Fibroblast of lung (primary cell): Measurements from ENCODE around the gene POLR1H. TPM values are rescaled to one million over a fixed set of nuclear protein-coding genes. Genes with fewer than 3 reads are reported as not detected.

ENCODE experiments used
- DNase-seq, 2 donors: peaks; one replicate each; pipeline versions ENCODE4 v3.0.0 to v3.0.0-alpha.2; 2010; ENCODE audit warnings: low read depth in 2 of 2
- H2AFZ ChIP-seq: 2 replicates; pipeline ENCODE4 v1.5.1; 2012; ENCODE audit warnings: low read length, control low read depth, inconsistent platforms
- H3K27ac ChIP-seq: 2 replicates; pipeline ENCODE4 v1.5.1; 2011; ENCODE audit warnings: low read length, control low read depth; ENCODE audit not compliant: insufficient read depth
- H3K27me3 ChIP-seq: 2 replicates; pipeline ENCODE4 v1.5.1; 2011; ENCODE audit warnings: mild to moderate bottlenecking, low read length; ENCODE audit not compliant: control insufficient read depth, insufficient read depth
- H3K36me3 ChIP-seq: 2 replicates; pipeline ENCODE4 v1.5.1; 2011; ENCODE audit warnings: low read length; ENCODE audit not compliant: control insufficient read depth, insufficient read depth
- H3K4me1 ChIP-seq: 2 replicates; pipeline ENCODE4 v1.5.1; 2011; ENCODE audit warnings: low read length; ENCODE audit not compliant: control insufficient read depth, insufficient read depth; ENCODE audit errors: extremely low read depth
- H3K4me2 ChIP-seq: 2 replicates; pipeline ENCODE4 v1.5.1; 2011; ENCODE audit warnings: low read length, control low read depth; ENCODE audit not compliant: insufficient read depth; ENCODE audit errors: extremely low read depth
- H3K4me3 ChIP-seq, 4 experiments: fragments of 200-600 bp in 1 of 4; sonication (generic) in 1 of 4; replicated peaks in 1 of 4; 2 replicates each; pipeline ENCODE4 v1.5.1; 2011 to 2016; ENCODE audit warnings: low read length in 4 of 4, low read depth in 3 of 4, mild to moderate bottlenecking in 3 of 4, control low read depth in 2 of 4, inconsistent platforms in 1 of 4, mixed read lengths in 1 of 4; ENCODE audit not compliant: insufficient read depth in 1 of 4; ENCODE audit errors: control extremely low read depth in 1 of 4
- H3K79me2 ChIP-seq: 2 replicates; pipeline ENCODE4 v1.5.1; 2012; ENCODE audit warnings: mild to moderate bottlenecking, low read length, inconsistent platforms; ENCODE audit not compliant: control insufficient read depth, insufficient read depth
- H3K9ac ChIP-seq: 2 replicates; pipeline ENCODE4 v1.5.1; 2011; ENCODE audit warnings: mild to moderate bottlenecking, low read length, control low read depth; ENCODE audit not compliant: insufficient read depth
- H3K9me3 ChIP-seq: 2 replicates; pipeline ENCODE4 v1.5.1; 2012; ENCODE audit warnings: low read depth, low read length; ENCODE audit not compliant: control insufficient read depth, insufficient read depth
- H4K20me1 ChIP-seq: 2 replicates; pipeline ENCODE4 v1.5.1; 2011; ENCODE audit warnings: low read length; ENCODE audit not compliant: control insufficient read depth, insufficient read depth; ENCODE audit errors: extremely low read depth
- EZH2 ChIP-seq: IDR thresholded peaks from 2 replicates; pipeline ENCODE4 v1.5.1; 2012; ENCODE audit warnings: low read length, control low read depth, mild to moderate bottlenecking; ENCODE audit errors: missing control alignments
- polyA plus RNA-seq, 2 donors: library from polyadenylated mRNA; depleted of rRNA in 1 of 2; stranded (reverse) in 1 of 2; unstranded in 1 of 2; fragments of >200 nt; gene quantifications; 2 replicates each; pipeline ENCODE4 v1.2.1, GENCODE V29; 2011 to 2012; ENCODE audit warnings: missing spikeins in 1 of 2
- total RNA-seq: library from RNA; depleted of rRNA; stranded (reverse); fragments of >200 nt; gene quantifications from 2 replicates; pipeline ENCODE4 v1.2.1, GENCODE V29; 2014
- TF ChIP-seq, protein P1 (sequence below), 2 donors: IDR thresholded peaks in 1 of 2; conservative IDR thresholded peaks in 1 of 2; 1 replicate in 1 of 2; 2 replicates in 1 of 2; pipeline ENCODE4 v1.5.1; 2011 to 2012; ENCODE audit warnings: low read length in 2 of 2, control low read depth in 1 of 2, inconsistent platforms in 1 of 2, low read depth in 1 of 2, mild to moderate bottlenecking in 1 of 2

Gene POLR1H
- total and polyA plus RNA-seq, 2 donors (not counting 1 experiment from before 2014, with no cell fraction given), result 25.0 to 46.1 TPM

GRCh38 chr6:30104661-30105060 lies 43.6 kb downstream of the POLR1H start:
- Histone ChIP-seq H3K4me3 (no peak overlapping the region), H4K20me1 (no peaks in the 10 kb centered on the region), H3K4me2 (no peak overlapping the region), H3K4me1 (peaks cover 3% of the 10 kb centered on the region), H3K36me3 (no peaks in the 10 kb centered on the region), H2AFZ (no peak overlapping the region), H3K27ac (no peak overlapping the region), H3K27me3 (peaks cover 19% of the 10 kb centered on the region), H3K79me2 (no peaks in the 10 kb centered on the region), H3K9ac (no peak overlapping the region), H3K9me3 (no peaks in the 10 kb centered on the region)
- TF ChIP-seq, protein P1, sequence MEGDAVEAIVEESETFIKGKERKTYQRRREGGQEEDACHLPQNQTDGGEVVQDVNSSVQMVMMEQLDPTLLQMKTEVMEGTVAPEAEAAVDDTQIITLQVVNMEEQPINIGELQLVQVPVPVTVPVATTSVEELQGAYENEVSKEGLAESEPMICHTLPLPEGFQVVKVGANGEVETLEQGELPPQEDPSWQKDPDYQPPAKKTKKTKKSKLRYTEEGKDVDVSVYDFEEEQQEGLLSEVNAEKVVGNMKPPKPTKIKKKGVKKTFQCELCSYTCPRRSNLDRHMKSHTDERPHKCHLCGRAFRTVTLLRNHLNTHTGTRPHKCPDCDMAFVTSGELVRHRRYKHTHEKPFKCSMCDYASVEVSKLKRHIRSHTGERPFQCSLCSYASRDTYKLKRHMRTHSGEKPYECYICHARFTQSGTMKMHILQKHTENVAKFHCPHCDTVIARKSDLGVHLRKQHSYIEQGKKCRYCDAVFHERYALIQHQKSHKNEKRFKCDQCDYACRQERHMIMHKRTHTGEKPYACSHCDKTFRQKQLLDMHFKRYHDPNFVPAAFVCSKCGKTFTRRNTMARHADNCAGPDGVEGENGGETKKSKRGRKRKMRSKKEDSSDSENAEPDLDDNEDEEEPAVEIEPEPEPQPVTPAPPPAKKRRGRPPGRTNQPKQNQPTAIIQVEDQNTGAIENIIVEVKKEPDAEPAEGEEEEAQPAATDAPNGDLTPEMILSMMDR (conservative IDR thresholded peaks at IDR 0.05 in 1 of 2, IDR thresholded peaks at IDR 0.05 in 1 of 2; ENCODE audit: low read depth in 1 of 2, low read length in 2 of 2), result no peak
- no peak for TF ChIP-seq EZH2
- no peak for DNase-seq

- Histone ChIP-seq H3K4me1 (no peaks in the 10 kb centered on the region), H3K4me2 (no peak overlapping the region), H3K27ac (no peak overlapping the region), H3K9me3 (no peaks in the 10 kb centered on the region), H3K9ac (no peak overlapping the region), H3K36me3 (no peaks in the 10 kb centered on the region), H2AFZ (no peak overlapping the region), H3K4me3 (no peak overlapping the region), H3K79me2 (no peaks in the 10 kb centered on the region), H4K20me1 (no peaks in the 10 kb centered on the region), H3K27me3 (peaks cover 10% of the 10 kb centered on the region)
- no peak for TF ChIP-seq EZH2
- TF ChIP-seq, protein P1 (conservative IDR thresholded peaks at IDR 0.05 in 1 of 2, IDR thresholded peaks at IDR 0.05 in 1 of 2; ENCODE audit: low read depth in 1 of 2, low read length in 2 of 2), result no peak
- DNase-seq, result no peak
These were observed 50.3 kb downstream of the POLR1H start for GRCh38 chr6:30111266-30111856.

GRCh38 chr6:30112402-30112994 lies 51.4 kb downstream of the POLR1H start:
- no peaks in the 10 kb centered on the region for H3K9me3 ChIP-seq
- H3K9ac ChIP-seq, result no peak overlapping the region
- no peak overlapping the region for H3K4me2 ChIP-seq
- no peak for DNase-seq
- H2AFZ ChIP-seq, result no peak overlapping the region
- no peaks in the 10 kb centered on the region for H3K4me1 ChIP-seq
- no peak for TF ChIP-seq EZH2
- TF ChIP-seq, protein P1 (conservative IDR thresholded peaks at IDR 0.05 in 1 of 2, IDR thresholded peaks at IDR 0.05 in 1 of 2; ENCODE audit: low read depth in 1 of 2, low read length in 2 of 2), result no peak
- no peak overlapping the region for H3K27ac ChIP-seq
- peaks cover 10% of the 10 kb centered on the region for H3K27me3 ChIP-seq
- no peaks in the 10 kb centered on the region for H3K79me2 ChIP-seq
- no peaks in the 10 kb centered on the region for H4K20me1 ChIP-seq
- H3K4me3 ChIP-seq, result no peak overlapping the region
- no peaks in the 10 kb centered on the region for H3K36me3 ChIP-seq
